GM19043 (cell line): ENCODE measurements around the gene SATB1.

Source experiments
- ATAC-seq: cut with Tn5 transposase; IDR thresholded peaks from one replicate; pipeline ENCODE4 v1.9.1; 2021; ENCODE audit warnings: low read depth; ENCODE audit not compliant: unreplicated experiment

Gene SATB1

DNA sequence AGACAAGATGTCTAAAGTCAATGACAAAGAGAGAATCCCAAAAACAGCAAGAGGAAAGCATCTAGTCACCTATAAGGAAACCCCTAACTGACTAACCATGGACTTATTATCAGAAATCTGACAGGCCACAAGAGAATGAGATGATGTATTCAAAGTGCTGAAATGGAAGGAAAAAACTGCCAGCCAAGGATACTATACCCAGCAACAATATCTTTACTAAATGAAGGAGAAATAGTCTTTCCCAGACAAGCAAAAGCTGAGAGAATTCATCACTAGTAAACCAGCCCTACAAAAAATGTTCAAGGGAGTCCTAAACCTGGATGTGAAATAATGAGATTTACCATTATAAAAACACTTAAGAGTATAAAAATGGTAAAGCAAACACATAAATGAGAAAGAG, 128.0 kb downstream of the SATB1 start:
- ATAC-seq: no peak
